IPS-15b (cell line): ENCODE results near the gene VSTM5.

Source experiments
- H3K27me3 ChIP-seq: one replicate; pipeline ENCODE4 v1.6.1; 2013; ENCODE audit warnings: low read length; ENCODE audit not compliant: control insufficient read depth, insufficient read depth
- H3K36me3 ChIP-seq: one replicate; pipeline ENCODE4 v1.6.1; 2013; ENCODE audit warnings: low read length; ENCODE audit not compliant: control insufficient read depth, insufficient read depth
- H3K4me1 ChIP-seq: one replicate; pipeline ENCODE4 v1.6.1; 2013; ENCODE audit warnings: mild to moderate bottlenecking, low read length; ENCODE audit not compliant: control insufficient read depth, insufficient read depth
- H3K4me3 ChIP-seq: one replicate; pipeline ENCODE4 v1.5.1; 2013; ENCODE audit warnings: low read depth, low read length
- H3K9ac ChIP-seq: one replicate; pipeline ENCODE4 v1.6.1; 2013; ENCODE audit warnings: low read depth, mild to moderate bottlenecking, low read length
- H3K9me3 ChIP-seq: one replicate; pipeline ENCODE4 v1.6.1; 2013; ENCODE audit warnings: mild to moderate bottlenecking, low read length; ENCODE audit not compliant: control insufficient read depth, insufficient read depth

The VSTM5 gene

GRCh38 chr11:93840981-93841380 is 9.4 kb downstream of the VSTM5 start:
- Histone ChIP-seq H3K27me3 (no peaks in the 10 kb centered on the region), H3K36me3 (no peaks in the 10 kb centered on the region), H3K9me3 (no peaks in the 10 kb centered on the region), H3K9ac (no peak overlapping the region), H3K4me3 (no peak overlapping the region), H3K4me1 (no peaks in the 10 kb centered on the region)

- no peaks in the 10 kb centered on the region for H3K4me1 ChIP-seq
- H3K9ac ChIP-seq = no peak overlapping the region
- no peaks in the 10 kb centered on the region for H3K9me3 ChIP-seq
- no peaks in the 10 kb centered on the region for H3K36me3 ChIP-seq
- H3K27me3 ChIP-seq = no peaks in the 10 kb centered on the region
- H3K4me3 ChIP-seq = no peak overlapping the region
Measured at GRCh38 chr11:93840180-93840579, 10.2 kb downstream of the VSTM5 start.

- H3K27me3 ChIP-seq = no peaks in the 10 kb centered on the region
- no peaks in the 10 kb centered on the region for H3K4me1 ChIP-seq
- H3K9ac ChIP-seq = no peak overlapping the region
Measured at GRCh38 chr11:93838967-93839366, 11.5 kb downstream of the VSTM5 start.

GRCh38 chr11:93832780-93833179 is 17.6 kb downstream of the VSTM5 start:
- Histone ChIP-seq H3K4me1 (no peaks in the 10 kb centered on the region), H3K36me3 (no peaks in the 10 kb centered on the region), H3K9me3 (no peaks in the 10 kb centered on the region), H3K4me3 (no peak overlapping the region), H3K9ac (no peak overlapping the region), H3K27me3 (no peaks in the 10 kb centered on the region)

More at GRCh38 chr11:93838967-93839366, 11.5 kb downstream of the VSTM5 start:
- Histone ChIP-seq H3K4me3 (no peak overlapping the region), H3K9me3 (no peaks in the 10 kb centered on the region), H3K36me3 (no peaks in the 10 kb centered on the region)

GRCh38 chr11:93831343-93832127 is 18.9 kb downstream of the VSTM5 start:
- no peaks in the 10 kb centered on the region for H3K4me1 ChIP-seq
- no peak overlapping the region for H3K4me3 ChIP-seq
- no peaks in the 10 kb centered on the region for H3K27me3 ChIP-seq
- no peaks in the 10 kb centered on the region for H3K36me3 ChIP-seq
- no peak overlapping the region for H3K9ac ChIP-seq
- H3K9me3 ChIP-seq = no peaks in the 10 kb centered on the region

GRCh38 chr11:93829598-93829997 is 20.8 kb downstream of the VSTM5 start:
- no peaks in the 10 kb centered on the region for H3K4me1 ChIP-seq
- H3K27me3 ChIP-seq = no peaks in the 10 kb centered on the region
- H3K9ac ChIP-seq = no peak overlapping the region
- H3K4me3 ChIP-seq = no peak overlapping the region
- H3K9me3 ChIP-seq = no peaks in the 10 kb centered on the region
- no peaks in the 10 kb centered on the region for H3K36me3 ChIP-seq

GRCh38 chr11:93827363-93827762 is 23.1 kb downstream of the VSTM5 start:
- Histone ChIP-seq H3K9me3 (no peaks in the 10 kb centered on the region), H3K4me3 (no peak overlapping the region), H3K4me1 (no peaks in the 10 kb centered on the region), H3K27me3 (no peaks in the 10 kb centered on the region), H3K9ac (no peak overlapping the region), H3K36me3 (no peaks in the 10 kb centered on the region)

GRCh38 chr11:93823210-93823609 is 27.2 kb downstream of the VSTM5 start:
- H3K4me1 ChIP-seq = peaks cover 7% of the 10 kb centered on the region
- H3K9ac ChIP-seq = no peak overlapping the region
- no peak overlapping the region for H3K4me3 ChIP-seq
- H3K27me3 ChIP-seq = no peaks in the 10 kb centered on the region
- no peaks in the 10 kb centered on the region for H3K9me3 ChIP-seq
- no peaks in the 10 kb centered on the region for H3K36me3 ChIP-seq

- H3K36me3 ChIP-seq = no peaks in the 10 kb centered on the region
- no peaks in the 10 kb centered on the region for H3K9me3 ChIP-seq
- peaks cover 7% of the 10 kb centered on the region for H3K4me1 ChIP-seq
Measured at GRCh38 chr11:93822359-93822758, 28.1 kb downstream of the VSTM5 start.

GRCh38 chr11:93821617-93822016 is 28.8 kb downstream of the VSTM5 start:
- no peak overlapping the region for H3K4me3 ChIP-seq
- H3K4me1 ChIP-seq = peaks cover 7% of the 10 kb centered on the region
- no peaks in the 10 kb centered on the region for H3K36me3 ChIP-seq
- H3K27me3 ChIP-seq = no peaks in the 10 kb centered on the region
- H3K9me3 ChIP-seq = no peaks in the 10 kb centered on the region
- H3K9ac ChIP-seq = no peak overlapping the region

More at GRCh38 chr11:93822359-93822758, 28.1 kb downstream of the VSTM5 start:
- Histone ChIP-seq H3K27me3 (no peaks in the 10 kb centered on the region), H3K9ac (no peak overlapping the region), H3K4me3 (no peak overlapping the region)

GRCh38 chr11:93820847-93821246 is 29.6 kb downstream of the VSTM5 start:
- no peak overlapping the region for H3K9ac ChIP-seq
- no peaks in the 10 kb centered on the region for H3K36me3 ChIP-seq
- no peaks in the 10 kb centered on the region for H3K27me3 ChIP-seq
- no peak overlapping the region for H3K4me3 ChIP-seq
- no peaks in the 10 kb centered on the region for H3K9me3 ChIP-seq
- H3K4me1 ChIP-seq = peaks cover 7% of the 10 kb centered on the region

- Histone ChIP-seq H3K4me3 (no peak overlapping the region), H3K9me3 (no peaks in the 10 kb centered on the region), H3K4me1 (peaks cover 7% of the 10 kb centered on the region), H3K9ac (no peak overlapping the region), H3K36me3 (no peaks in the 10 kb centered on the region), H3K27me3 (no peaks in the 10 kb centered on the region)
Measured at GRCh38 chr11:93819966-93820695, 30.3 kb downstream of the VSTM5 start.
